HG03354 (cell line): Measurements from ENCODE around the gene NUTM1.
"Not testable (repeated sequence)": the region's sequence is repeated elsewhere in the genome, so short reads cannot be mapped to it uniquely, and the experiment has no call there.

ENCODE experiments used
- ATAC-seq: cut with Tn5 transposase; IDR thresholded peaks from one replicate; pipeline ENCODE4 v1.9.1; 2021; ENCODE audit warnings: mild to moderate bottlenecking; ENCODE audit not compliant: unreplicated experiment, poor library complexity, severe bottlenecking

Gene NUTM1

GRCh38 chr15:34359416-34359815, 16.3 kb downstream of the NUTM1 start:
- no peak for ATAC-seq

GRCh38 chr15:34360298-34360697, 17.2 kb downstream of the NUTM1 start:
- ATAC-seq: no peak

- ATAC-seq: no peak
These were observed 18.2 kb downstream of the NUTM1 start for GRCh38 chr15:34361278-34361677.

- no peak for ATAC-seq
These were observed 19.1 kb downstream of the NUTM1 start for GRCh38 chr15:34362047-34362773.

GRCh38 chr15:34364041-34364440, 20.9 kb downstream of the NUTM1 start:
- no peak for ATAC-seq

- no peak for ATAC-seq
These were observed 22.1 kb downstream of the NUTM1 start for GRCh38 chr15:34365091-34365825.

GRCh38 chr15:34365836-34366235, 22.7 kb downstream of the NUTM1 start:
- ATAC-seq: no peak

GRCh38 chr15:34366271-34367065, 23.4 kb downstream of the NUTM1 start:
- no peak for ATAC-seq

GRCh38 chr15:34367101-34368081, 24.3 kb downstream of the NUTM1 start, which contains the start of gene LPCAT4:
LPCAT4 (minus strand) TSS chr15:34367196; CDS start chr15:34367100, 96 bp downstream.
- peak; percentile 88 for ATAC-seq

- no peak for ATAC-seq
These were observed 27.0 kb downstream of the NUTM1 start for GRCh38 chr15:34370129-34370528.

- ATAC-seq: no peak
These were observed 27.5 kb downstream of the NUTM1 start for GRCh38 chr15:34370643-34371042.

GRCh38 chr15:34373951-34374350, 30.8 kb downstream of the NUTM1 start:
- ATAC-seq: no peak

GRCh38 chr15:34374816-34375215, 31.7 kb downstream of the NUTM1 start:
- ATAC-seq: no peak

GRCh38 chr15:34375541-34375940, 32.4 kb downstream of the NUTM1 start:
- not testable (repeated sequence) for ATAC-seq

- ATAC-seq: no peak
These were observed 33.7 kb downstream of the NUTM1 start for GRCh38 chr15:34376856-34377255.

- ATAC-seq: not testable (repeated sequence)
These were observed 37.4 kb downstream of the NUTM1 start for GRCh38 chr15:34380491-34380890.

- not testable (repeated sequence) for ATAC-seq
These were observed 38.9 kb downstream of the NUTM1 start for GRCh38 chr15:34381829-34382521.

- ATAC-seq: not testable (repeated sequence)
These were observed 46.5 kb downstream of the NUTM1 start for GRCh38 chr15:34389594-34390086.
